ENCODE results near the gene FNDC3A. TPM values are rescaled to one million over a fixed set of nuclear protein-coding genes. Genes with fewer than 3 reads are reported as not detected.

Gene FNDC3A
- total RNA-seq, 1 experiment from 2014 or later, result 15.6 TPM

- no peak for ATAC-seq
- POLR2A ChIA-PET (ENCODE audit: unreplicated experiment), result no interaction called here
- CTCF ChIA-PET, result interaction anchor here (0.6 kb wide), 1 partner anchor 173 kb away, joined by 3 read pairs; no protein-coding TSS in a partner anchor
Measured at GRCh38 chr13:49245101-49245500, 269.4 kb downstream of the FNDC3A start.

GRCh38 chr13:49246850-49247642 is 271.3 kb downstream of the FNDC3A start:
- TF ChIP-seq EZH2 (IDR thresholded peaks at IDR 0.05; ENCODE audit: low read length, unreplicated experiment) (no peak), EZH2phosphoT487 (IDR thresholded peaks at IDR 0.05; ENCODE audit: borderline replicate concordance, low read length) (no peak), CTCF (conservative IDR thresholded peaks at IDR 0.05; ENCODE audit: low read depth, low read length) (no peak)
- peak overlapping the region; percentile 98 for H2AFZ ChIP-seq (ENCODE audit: low read length)
- POLR2A ChIA-PET (ENCODE audit: unreplicated experiment), result interaction anchor here (0.5 kb wide), 1 partner anchor 718 kb away, joined by 4 read pairs; no protein-coding TSS in a partner anchor

More at GRCh38 chr13:49245101-49245500, 269.4 kb downstream of the FNDC3A start:
- H3F3A ChIP-seq (ENCODE audit: low read length, unreplicated experiment), result no peaks in the 10 kb centered on the region
- H3K36me3 ChIP-seq (ENCODE audit: low read depth, low read length), result no peaks in the 10 kb centered on the region
- TF ChIP-seq EZH2 (IDR thresholded peaks at IDR 0.05; ENCODE audit: low read length, unreplicated experiment), result no peak
- no peak for TF ChIP-seq CTCF (conservative IDR thresholded peaks at IDR 0.05; ENCODE audit: low read depth, low read length)
- no peak for TF ChIP-seq EZH2phosphoT487 (IDR thresholded peaks at IDR 0.05; ENCODE audit: borderline replicate concordance, low read length)
- H3K9ac ChIP-seq (ENCODE audit: low read length), result no peak overlapping the region
- no peak overlapping the region for H3K4me3 ChIP-seq (ENCODE audit: low read length)
- H2AFZ ChIP-seq (ENCODE audit: low read length), result no peak overlapping the region
- no peaks in the 10 kb centered on the region for H3K9me2 ChIP-seq (replicated peaks; ENCODE audit: low read length)
- no peak for DNase-seq
- H3K79me2 ChIP-seq (ENCODE audit: low read length), result peaks cover 16% of the 10 kb centered on the region; the same call in 1 of the 2 replicates
- H3K4me2 ChIP-seq (ENCODE audit: low read length), result no peak overlapping the region
- no peaks in the 10 kb centered on the region for H4K20me1 ChIP-seq (ENCODE audit: low read length)
- no peaks in the 10 kb centered on the region for H3K4me1 ChIP-seq (ENCODE audit: insufficient read depth, low read length)
- H3K9me3 ChIP-seq (ENCODE audit: low read length), result no peaks in the 10 kb centered on the region
- no peaks in the 10 kb centered on the region for H3K27me3 ChIP-seq (ENCODE audit: low read length)
- no peak overlapping the region for H3K27ac ChIP-seq (ENCODE audit: low read length)
- no TSS peak for BruUV-seq (replicated peaks)
- intact Hi-C loops (cut with micrococcal nuclease), result no loop called here

More at GRCh38 chr13:49246850-49247642, 271.3 kb downstream of the FNDC3A start:
- DNase-seq (no peak), ATAC-seq (peak; percentile 43)
- Histone ChIP-seq H3K79me2 (ENCODE audit: low read length) (peaks cover 16% of the 10 kb centered on the region; the same call in 1 of the 2 replicates), H3K27me3 (ENCODE audit: low read length) (no peaks in the 10 kb centered on the region), H3K4me3 (ENCODE audit: low read length) (peak overlapping the region; percentile 87), H3K4me2 (ENCODE audit: low read length) (peak overlapping the region; percentile 99), H3K4me1 (ENCODE audit: insufficient read depth, low read length) (no peaks in the 10 kb centered on the region), H3K9me2 (replicated peaks; ENCODE audit: low read length) (no peaks in the 10 kb centered on the region), H3K27ac (ENCODE audit: low read length) (no peak overlapping the region), H3K9me3 (ENCODE audit: low read length) (no peaks in the 10 kb centered on the region), H3F3A (ENCODE audit: low read length, unreplicated experiment) (no peaks in the 10 kb centered on the region), H3K36me3 (ENCODE audit: low read depth, low read length) (no peaks in the 10 kb centered on the region), H4K20me1 (ENCODE audit: low read length) (no peaks in the 10 kb centered on the region), H3K9ac (ENCODE audit: low read length) (peak overlapping the region; percentile 82)
- CTCF ChIA-PET, result interaction anchor here (1.9 kb wide), 1 partner anchor 34 kb away, joined by 7 read pairs; no protein-coding TSS in a partner anchor
- intact Hi-C loops (cut with micrococcal nuclease), result loop anchor here (2.0 kb wide), 1 partner anchor 34 kb away; no protein-coding TSS in a partner anchor
- TSS peak; percentile 76 for BruUV-seq (replicated peaks)
